Activated CD8-positive, alpha-beta memory T cell treated with anti-CD3 and anti-CD28 coated beads for 24 hours (primary cell): Measurements from ENCODE around the gene FOXK1.
"Not testable (repeated sequence)": the region's sequence is repeated elsewhere in the genome, so short reads cannot be mapped to it uniquely, and the experiment has no call there.

Experiments used
- DNase-seq: peaks from one replicate; pipeline ENCODE4 v3.0.0-alpha.2; 2020

The FOXK1 gene

GRCh38 chr7:4787947-4788626 lies 106.0 kb downstream of the FOXK1 start:
- DNase-seq, result no peak

GRCh38 chr7:4788627-4789189 lies 106.6 kb downstream of the FOXK1 start:
- no peak for DNase-seq

DNA sequence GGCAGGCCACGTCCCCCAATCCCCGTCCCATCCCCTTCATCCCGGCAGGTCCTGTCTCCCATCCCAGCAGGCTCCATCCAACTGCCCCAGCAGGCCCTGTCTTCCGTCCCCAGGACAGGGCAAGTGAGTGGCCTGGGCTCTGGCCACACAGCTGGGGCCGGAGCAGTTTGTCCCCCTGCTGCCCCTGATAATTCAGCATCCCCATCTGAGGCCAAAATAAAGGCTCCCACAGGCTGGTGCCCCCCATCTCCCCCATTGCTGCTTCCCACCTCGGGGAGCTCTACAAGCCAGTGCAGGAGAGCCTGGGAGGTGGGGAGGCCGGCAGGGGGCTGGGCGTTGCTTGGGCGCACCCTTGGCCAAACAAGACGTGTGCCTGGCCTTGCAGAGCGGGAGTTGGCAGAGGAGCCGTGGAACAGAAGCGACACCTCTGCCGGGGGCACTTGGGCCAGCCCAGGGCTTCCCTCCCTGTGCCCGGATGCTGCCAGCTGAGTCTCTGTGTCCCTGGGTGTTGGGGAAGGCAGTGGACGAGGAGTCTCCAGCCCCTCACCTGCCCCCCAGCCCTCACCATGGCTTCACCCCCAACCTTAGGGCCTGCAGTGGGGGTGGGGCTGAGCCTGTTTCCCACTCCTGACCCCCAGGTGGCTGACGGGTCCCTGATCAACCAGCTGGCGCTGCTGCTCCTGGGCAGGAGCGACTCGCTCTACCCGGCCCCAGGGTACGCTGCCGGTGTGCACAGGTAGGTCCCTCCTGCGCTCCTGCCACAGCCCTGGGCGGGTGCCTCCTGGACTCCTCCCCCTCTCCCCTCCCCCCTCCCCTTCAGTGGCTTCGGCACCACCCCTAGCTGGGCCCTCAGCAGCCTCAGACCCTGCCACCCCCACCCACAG lies 107.3 kb downstream of the FOXK1 start:
- DNase-seq, result no peak

DNA sequence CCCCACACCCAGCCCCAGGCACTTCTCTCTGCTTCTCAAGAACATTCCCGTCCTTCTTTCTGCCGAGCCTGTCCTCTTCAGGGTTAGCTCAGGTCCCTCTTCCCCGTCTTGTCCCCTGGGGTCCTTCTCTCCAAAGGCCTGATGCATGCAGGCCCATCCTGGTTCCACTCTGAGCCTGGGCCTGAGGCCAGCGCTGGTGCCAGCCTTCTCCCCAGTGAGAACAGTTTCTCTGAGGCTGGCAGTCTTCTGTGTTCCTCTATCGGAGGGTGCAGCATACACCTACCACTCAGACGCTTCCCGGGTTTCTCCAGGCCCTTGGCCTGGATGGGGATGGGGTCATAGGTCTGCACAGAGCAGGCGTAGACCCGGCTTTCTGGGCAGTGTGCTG lies 108.0 kb downstream of the FOXK1 start:
- no peak for DNase-seq

DNA sequence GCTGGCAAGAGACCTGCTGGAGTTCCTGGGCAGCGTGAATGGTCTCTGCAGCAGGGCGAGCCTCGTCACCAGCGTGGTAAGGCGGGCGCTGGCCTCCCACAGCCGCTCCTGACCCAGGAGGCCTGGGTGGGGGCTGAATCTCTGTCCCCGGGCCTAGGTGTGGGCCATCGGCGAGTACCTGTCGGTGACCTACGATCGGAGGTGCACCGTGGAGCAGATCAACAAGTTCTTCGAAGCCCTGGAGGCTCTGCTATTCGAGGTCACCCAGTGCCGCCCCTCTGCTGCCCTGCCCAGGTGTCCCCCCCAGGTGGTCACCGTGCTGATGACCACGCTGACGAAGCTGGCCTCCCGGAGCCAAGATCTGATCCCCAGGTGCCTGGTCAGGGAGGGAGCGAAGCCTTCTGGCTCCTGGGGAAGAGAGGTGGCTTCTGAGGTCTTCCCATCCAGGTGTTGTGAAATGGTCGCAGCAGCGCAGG lies 108.5 kb downstream of the FOXK1 start:
- DNase-seq, result no peak

GRCh38 chr7:4791101-4791737 lies 109.1 kb downstream of the FOXK1 start:
- DNase-seq, result no peak

GRCh38 chr7:4791738-4792536 lies 109.8 kb downstream of the FOXK1 start:
- peak; percentile 93 for DNase-seq

DNA sequence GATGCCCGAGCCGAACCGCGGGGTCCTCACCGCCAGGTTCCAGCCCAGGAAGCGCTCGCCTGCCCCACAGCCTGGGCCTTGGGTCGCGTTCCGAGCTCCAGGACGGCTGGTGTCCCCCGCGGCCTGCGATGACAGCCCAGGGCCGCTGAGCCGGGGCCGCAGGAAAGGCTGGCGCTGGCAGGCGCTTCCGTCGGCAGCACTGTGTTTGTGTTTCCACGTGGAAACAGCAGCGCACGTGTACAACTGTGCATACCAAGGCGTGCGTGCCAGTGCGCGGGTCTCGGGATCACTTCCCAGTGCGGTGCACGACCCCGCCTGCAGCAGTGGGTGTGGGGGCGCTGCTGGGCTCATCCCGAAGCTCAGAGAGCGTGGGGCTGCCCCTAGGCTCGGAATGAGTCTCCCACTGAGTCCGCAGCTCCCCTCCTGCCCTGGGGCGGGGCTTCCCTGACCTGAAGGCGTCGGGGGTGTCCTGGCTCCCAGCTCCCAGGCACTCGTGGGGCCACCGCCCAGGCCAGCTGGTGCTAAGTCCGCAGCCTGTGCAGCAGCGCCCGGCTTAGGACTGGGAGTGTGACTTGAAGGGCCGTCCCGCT lies 110.5 kb downstream of the FOXK1 start:
- DNase-seq, result peak; percentile 74

GRCh38 chr7:4793385-4793993 lies 111.4 kb downstream of the FOXK1 start:
- DNase-seq, result not testable (repeated sequence)

GRCh38 chr7:4794171-4794570 lies 112.1 kb downstream of the FOXK1 start:
- not testable (repeated sequence) for DNase-seq

GRCh38 chr7:4794591-4795350 lies 112.7 kb downstream of the FOXK1 start:
- no peak for DNase-seq

- no peak for DNase-seq
Observed at GRCh38 chr7:4796453-4796852, 114.4 kb downstream of the FOXK1 start.

GRCh38 chr7:4797858-4798705 lies 116.0 kb downstream of the FOXK1 start:
- peak; percentile 88 for DNase-seq

- DNase-seq, result no peak
Observed at GRCh38 chr7:4798706-4799235, 116.7 kb downstream of the FOXK1 start.

DNA sequence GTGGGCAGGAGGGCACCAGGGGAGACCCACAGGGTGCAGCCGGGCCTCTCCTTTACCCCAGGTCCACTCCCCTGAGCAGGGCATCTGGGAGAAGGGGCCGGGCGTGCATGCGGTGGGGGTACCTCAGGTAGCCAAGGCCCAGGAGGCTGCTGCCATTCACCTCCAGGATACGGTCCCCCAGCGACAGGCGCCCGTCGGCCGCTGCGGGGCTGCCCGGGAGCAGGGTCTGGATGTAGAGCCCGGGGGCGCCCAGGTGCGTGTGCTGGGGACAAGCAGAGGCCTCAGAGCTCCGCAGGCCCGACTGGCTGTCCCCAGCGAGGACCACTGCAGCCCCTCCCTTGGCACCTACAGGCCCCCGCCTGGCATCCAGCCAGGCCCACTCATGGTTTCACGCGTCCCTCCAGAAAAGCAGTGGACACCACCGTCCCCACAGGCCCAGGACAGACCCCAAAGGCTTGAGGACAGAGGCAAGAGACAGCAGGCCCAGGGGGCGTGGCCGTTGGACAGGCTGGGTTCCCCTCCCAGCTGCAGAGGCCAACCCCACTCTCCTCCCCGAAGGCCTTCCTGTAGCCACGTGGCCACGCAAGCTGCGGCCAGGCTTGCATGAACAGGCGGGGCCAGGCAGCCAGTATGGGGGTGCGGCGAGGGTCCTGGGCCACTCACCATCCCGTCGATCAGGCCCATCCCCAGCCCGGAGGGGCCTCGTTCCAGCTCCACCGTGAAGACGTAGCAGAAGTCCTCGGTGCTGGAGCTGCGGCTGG lies 117.6 kb downstream of the FOXK1 start:
- no peak for DNase-seq

DNA sequence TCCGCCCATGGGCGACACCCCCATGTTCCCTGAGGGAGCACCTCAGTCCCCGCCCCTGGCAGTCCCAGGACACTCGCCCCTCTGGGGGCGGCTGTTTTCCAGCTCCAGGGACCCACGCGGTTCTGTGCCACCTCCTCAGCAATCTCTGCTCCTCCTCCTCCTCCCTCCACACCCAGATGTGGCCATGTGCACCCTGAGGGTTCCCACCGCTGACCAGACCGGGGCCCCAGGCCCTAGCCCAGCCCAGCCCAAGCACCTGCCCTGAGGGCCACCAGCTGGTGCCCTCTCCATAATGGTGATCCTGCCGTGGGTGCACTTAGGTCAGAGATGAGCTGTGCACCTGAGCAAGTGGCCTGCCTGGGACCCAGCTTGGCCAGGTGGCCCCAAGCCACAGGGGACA lies 118.4 kb downstream of the FOXK1 start:
- DNase-seq, result no peak

GRCh38 chr7:4800926-4801838 lies 119.1 kb downstream of the FOXK1 start:
- DNase-seq, result no peak

GRCh38 chr7:4801839-4802231 lies 119.7 kb downstream of the FOXK1 start:
- no peak for DNase-seq
